ENCODE results near the gene KLKB1.

KLKB1 gene

DNA sequence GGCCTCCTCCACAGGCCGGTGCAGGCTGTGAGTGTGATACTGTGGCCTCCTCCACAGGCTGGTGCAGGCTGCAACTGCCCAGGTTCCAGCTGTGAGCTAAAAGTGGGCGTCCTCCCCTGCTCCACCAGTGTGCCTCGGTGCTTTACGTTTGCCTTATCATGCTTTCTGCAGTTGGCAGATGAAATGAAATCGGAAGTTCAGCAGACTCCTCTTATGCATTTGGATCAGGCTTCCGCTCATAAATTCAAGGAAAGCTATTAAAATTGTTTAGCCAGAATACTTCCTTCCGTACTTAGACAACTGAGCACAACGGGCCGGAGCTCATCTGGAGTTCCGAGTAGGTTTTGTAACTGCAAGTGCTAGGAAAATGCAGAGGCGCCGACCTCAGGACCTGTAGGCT lies 23.9 kb upstream of the KLKB1 start:
- TF ChIP-seq, protein P1, sequence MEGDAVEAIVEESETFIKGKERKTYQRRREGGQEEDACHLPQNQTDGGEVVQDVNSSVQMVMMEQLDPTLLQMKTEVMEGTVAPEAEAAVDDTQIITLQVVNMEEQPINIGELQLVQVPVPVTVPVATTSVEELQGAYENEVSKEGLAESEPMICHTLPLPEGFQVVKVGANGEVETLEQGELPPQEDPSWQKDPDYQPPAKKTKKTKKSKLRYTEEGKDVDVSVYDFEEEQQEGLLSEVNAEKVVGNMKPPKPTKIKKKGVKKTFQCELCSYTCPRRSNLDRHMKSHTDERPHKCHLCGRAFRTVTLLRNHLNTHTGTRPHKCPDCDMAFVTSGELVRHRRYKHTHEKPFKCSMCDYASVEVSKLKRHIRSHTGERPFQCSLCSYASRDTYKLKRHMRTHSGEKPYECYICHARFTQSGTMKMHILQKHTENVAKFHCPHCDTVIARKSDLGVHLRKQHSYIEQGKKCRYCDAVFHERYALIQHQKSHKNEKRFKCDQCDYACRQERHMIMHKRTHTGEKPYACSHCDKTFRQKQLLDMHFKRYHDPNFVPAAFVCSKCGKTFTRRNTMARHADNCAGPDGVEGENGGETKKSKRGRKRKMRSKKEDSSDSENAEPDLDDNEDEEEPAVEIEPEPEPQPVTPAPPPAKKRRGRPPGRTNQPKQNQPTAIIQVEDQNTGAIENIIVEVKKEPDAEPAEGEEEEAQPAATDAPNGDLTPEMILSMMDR (IDR thresholded peaks at IDR 0.05; ENCODE audit: insufficient read depth, low read depth, low read length, missing control alignments): no peak
- H3K4me3 ChIP-seq (ENCODE audit: low read depth, low read length): no peak overlapping the region
- DNase-seq (ENCODE audit: low read depth): no peak

DNA sequence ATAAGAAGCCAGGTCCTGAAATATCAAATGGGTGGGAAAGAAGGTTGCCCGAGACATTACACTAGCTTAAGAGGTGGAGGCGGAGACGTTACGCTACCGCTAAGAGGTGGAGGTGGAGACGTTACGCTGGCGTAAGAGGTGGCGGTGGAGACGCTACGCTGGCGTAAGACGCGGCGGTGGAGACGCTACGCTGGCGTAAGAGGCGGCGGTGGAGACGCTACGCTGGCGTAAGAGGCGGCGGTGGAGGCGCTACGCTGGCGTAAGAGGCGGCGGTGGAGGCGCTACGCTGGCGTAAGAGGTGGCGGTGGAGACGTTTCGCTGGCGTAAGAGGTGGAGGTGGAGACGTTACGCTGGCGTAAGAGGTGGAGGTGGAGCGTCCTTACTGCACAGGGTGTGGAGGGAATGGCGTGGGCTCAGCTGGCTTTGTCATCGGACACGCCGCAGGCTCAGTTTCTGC lies 23.2 kb upstream of the KLKB1 start:
- TF ChIP-seq, protein P1 (IDR thresholded peaks at IDR 0.05; ENCODE audit: insufficient read depth, low read depth, low read length, missing control alignments): no peak
- no peak for DNase-seq (ENCODE audit: low read depth)
- no peak overlapping the region for H3K4me3 ChIP-seq (ENCODE audit: low read depth, low read length)

DNA sequence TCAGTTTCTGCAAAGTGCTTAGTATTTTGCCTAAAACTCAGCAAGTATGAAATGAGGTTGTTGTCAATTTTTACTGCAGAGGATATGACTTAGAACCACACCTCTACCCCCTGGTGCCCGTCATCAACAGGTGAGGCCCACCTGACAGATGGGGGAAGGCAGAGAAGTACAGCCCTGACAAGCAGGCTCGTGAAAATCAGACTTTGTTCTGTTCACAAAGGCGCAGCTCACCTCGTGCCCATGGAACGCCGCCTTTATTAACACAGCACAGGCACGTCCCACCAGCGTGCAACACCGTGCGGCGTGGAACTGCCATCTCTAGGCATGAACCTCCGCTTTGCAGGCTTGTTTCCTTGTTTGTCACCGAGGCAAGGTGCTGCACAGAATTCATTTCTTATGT lies 22.6 kb upstream of the KLKB1 start:
- no peak for DNase-seq (ENCODE audit: low read depth)
- no peak overlapping the region for H3K4me3 ChIP-seq (ENCODE audit: low read depth, low read length)
- TF ChIP-seq, protein P1 (IDR thresholded peaks at IDR 0.05; ENCODE audit: insufficient read depth, low read depth, low read length, missing control alignments): no peak

DNA sequence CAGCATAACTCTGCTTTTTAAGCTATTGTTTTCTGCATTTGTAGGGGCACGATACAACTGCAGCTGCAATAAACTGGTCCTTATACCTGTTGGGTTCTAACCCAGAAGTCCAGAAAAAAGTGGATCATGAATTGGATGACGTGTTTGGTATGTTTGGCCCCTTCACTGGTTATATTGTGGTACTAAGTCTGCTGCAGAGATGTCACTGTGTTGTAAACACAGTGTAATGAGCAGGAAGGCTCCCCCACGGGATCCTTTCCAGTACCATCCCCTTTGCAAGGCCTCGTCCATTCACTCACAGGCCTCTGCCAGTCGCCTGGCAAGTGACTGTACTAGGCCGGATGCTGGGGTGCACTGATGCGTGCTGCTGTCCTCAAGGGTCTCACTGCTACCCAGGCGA lies 22.2 kb upstream of the KLKB1 start:
- TF ChIP-seq, protein P1 (IDR thresholded peaks at IDR 0.05; ENCODE audit: insufficient read depth, low read depth, low read length, missing control alignments): no peak
- DNase-seq (ENCODE audit: low read depth): no peak
- no peak overlapping the region for H3K4me3 ChIP-seq (ENCODE audit: low read depth, low read length)

DNA sequence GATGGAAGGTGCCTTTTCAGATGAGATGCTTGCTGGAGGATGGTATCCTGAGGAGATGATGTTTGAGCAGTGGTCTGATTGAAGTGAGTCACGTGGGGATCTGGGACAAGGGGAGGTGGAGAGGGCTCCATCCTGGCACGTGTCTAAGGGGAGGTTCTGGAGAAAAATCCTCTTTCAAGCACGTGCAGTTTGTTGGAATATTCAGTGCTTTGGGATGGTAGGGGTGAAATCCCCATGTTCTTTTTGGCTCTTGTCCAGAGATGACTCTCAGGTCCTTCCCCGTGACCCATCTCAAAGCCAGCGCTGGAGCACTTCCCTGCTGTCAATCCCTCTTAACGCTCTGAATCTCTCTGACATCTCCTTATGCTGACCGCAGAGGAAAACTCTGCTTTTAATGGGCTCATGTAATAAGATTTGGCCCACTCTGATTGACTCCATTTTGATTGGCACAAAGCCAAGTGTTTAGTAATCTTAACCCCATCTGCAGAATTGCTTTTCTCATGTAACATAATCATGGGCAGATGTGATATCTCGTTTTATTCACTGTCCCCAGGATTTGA lies 10.8 kb upstream of the KLKB1 start:
- TF ChIP-seq, protein P1 (IDR thresholded peaks at IDR 0.05; ENCODE audit: insufficient read depth, low read depth, low read length, missing control alignments): no peak
- DNase-seq (ENCODE audit: low read depth): no peak
- H3K4me3 ChIP-seq (ENCODE audit: low read depth, low read length): no peak overlapping the region

DNA sequence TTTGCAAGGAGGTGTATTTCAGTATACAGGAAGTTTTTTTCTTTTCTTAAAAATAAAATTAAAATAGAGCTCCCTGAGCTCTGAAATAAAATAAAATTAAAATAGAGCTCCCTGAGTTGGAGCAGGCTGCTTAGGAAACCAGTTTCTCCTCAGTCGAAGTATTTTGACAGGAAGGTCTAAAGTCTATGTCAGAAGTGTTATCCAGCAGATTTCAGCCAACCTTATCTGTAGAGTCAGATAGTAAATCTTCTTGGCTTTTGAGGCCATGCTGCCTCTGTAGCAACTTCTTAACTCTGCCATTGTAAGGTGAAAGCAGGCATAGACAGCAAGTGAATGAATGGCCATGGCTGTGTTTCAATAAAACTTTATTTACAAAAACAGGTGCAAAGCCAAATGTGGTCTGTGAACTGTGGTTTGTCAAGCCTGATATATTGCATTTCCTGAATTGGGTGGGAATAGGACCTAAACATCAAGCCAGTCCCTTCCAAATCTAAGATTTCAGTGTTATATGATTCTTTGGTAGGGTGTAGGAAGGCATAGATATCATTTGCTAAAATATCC lies 9.5 kb upstream of the KLKB1 start:
- no peak for DNase-seq (ENCODE audit: low read depth)
- TF ChIP-seq, protein P1 (IDR thresholded peaks at IDR 0.05; ENCODE audit: insufficient read depth, low read depth, low read length, missing control alignments): no peak
- H3K4me3 ChIP-seq (ENCODE audit: low read depth, low read length): no peak overlapping the region

DNA sequence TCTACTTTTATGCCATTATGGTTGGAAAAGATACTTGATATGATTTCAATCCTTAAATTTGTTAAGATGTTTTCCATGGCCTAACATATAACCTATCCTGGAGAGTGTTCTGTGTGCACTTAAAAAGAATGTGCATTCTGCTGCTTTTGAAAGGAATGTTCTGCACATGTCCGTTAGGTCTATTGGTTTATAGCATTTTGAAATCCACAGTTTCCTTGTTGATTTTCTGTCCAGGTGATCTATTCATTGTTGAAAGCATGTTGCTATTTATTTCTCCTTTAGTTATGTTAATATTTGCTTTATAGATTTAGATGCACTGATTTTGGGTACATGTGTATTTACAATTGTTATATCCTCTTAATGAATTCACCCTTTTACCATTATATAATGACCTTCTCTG lies 5.7 kb upstream of the KLKB1 start:
- DNase-seq (ENCODE audit: low read depth): no peak
- TF ChIP-seq, protein P1 (IDR thresholded peaks at IDR 0.05; ENCODE audit: insufficient read depth, low read depth, low read length, missing control alignments): no peak
- no peak overlapping the region for H3K4me3 ChIP-seq (ENCODE audit: low read depth, low read length)

Measured in GM12865 (cell line).